HL-60 (cell line): ENCODE results near the gene ABHD10.

Experiments used
- SPI1 ChIP-seq: IDR thresholded peaks from 2 replicates; pipeline ENCODE4 v1.6.1; 2012; ENCODE audit warnings: low read depth, mild to moderate bottlenecking, borderline replicate concordance
- TF ChIP-seq, protein P1 (sequence below): IDR thresholded peaks from one replicate; pipeline ENCODE4 v1.5.1; 2011; ENCODE audit warnings: low read length, control low read depth, inconsistent platforms; ENCODE audit not compliant: insufficient read depth
- TF ChIP-seq, protein P2 (sequence below): IDR thresholded peaks from 2 replicates; pipeline ENCODE4 v1.6.1; 2012; ENCODE audit warnings: low read depth; ENCODE audit not compliant: insufficient replicate concordance

DNA sequence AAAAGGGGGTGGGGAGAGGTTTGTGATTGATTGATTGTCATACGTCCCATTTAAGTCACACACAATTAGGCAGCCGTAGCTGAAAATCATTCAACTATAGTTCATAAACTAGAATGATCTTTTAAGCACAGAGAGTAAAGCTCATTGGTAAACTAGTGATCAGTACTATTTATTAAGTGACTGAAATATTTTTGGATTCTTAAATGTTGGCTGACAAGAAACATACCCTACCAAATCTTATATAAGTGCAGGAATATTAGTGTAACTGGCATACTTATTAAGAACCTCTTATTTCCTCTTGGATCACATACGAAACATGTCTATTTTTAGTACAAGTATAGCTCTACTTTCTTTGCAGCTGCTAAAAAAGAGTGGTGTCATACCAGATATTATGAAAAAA lies 8.4 kb upstream of the ABHD10 start:
- TF ChIP-seq, protein P1, sequence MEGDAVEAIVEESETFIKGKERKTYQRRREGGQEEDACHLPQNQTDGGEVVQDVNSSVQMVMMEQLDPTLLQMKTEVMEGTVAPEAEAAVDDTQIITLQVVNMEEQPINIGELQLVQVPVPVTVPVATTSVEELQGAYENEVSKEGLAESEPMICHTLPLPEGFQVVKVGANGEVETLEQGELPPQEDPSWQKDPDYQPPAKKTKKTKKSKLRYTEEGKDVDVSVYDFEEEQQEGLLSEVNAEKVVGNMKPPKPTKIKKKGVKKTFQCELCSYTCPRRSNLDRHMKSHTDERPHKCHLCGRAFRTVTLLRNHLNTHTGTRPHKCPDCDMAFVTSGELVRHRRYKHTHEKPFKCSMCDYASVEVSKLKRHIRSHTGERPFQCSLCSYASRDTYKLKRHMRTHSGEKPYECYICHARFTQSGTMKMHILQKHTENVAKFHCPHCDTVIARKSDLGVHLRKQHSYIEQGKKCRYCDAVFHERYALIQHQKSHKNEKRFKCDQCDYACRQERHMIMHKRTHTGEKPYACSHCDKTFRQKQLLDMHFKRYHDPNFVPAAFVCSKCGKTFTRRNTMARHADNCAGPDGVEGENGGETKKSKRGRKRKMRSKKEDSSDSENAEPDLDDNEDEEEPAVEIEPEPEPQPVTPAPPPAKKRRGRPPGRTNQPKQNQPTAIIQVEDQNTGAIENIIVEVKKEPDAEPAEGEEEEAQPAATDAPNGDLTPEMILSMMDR = no peak
- TF ChIP-seq, protein P2, sequence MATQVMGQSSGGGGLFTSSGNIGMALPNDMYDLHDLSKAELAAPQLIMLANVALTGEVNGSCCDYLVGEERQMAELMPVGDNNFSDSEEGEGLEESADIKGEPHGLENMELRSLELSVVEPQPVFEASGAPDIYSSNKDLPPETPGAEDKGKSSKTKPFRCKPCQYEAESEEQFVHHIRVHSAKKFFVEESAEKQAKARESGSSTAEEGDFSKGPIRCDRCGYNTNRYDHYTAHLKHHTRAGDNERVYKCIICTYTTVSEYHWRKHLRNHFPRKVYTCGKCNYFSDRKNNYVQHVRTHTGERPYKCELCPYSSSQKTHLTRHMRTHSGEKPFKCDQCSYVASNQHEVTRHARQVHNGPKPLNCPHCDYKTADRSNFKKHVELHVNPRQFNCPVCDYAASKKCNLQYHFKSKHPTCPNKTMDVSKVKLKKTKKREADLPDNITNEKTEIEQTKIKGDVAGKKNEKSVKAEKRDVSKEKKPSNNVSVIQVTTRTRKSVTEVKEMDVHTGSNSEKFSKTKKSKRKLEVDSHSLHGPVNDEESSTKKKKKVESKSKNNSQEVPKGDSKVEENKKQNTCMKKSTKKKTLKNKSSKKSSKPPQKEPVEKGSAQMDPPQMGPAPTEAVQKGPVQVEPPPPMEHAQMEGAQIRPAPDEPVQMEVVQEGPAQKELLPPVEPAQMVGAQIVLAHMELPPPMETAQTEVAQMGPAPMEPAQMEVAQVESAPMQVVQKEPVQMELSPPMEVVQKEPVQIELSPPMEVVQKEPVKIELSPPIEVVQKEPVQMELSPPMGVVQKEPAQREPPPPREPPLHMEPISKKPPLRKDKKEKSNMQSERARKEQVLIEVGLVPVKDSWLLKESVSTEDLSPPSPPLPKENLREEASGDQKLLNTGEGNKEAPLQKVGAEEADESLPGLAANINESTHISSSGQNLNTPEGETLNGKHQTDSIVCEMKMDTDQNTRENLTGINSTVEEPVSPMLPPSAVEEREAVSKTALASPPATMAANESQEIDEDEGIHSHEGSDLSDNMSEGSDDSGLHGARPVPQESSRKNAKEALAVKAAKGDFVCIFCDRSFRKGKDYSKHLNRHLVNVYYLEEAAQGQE = no peak
- no peak for TF ChIP-seq SPI1
